Measurements from ENCODE around the gene AKT1. TPM values are rescaled to one million over a fixed set of nuclear protein-coding genes. Genes with fewer than 3 reads are reported as not detected.
A peak's percentile ranks its signal among the peaks of the same experiment; 100 is the strongest.
"Not testable (repeated sequence)": the region's sequence is repeated elsewhere in the genome, so short reads cannot be mapped to it uniquely, and the experiment has no call there.

The AKT1 gene
- total and polyA plus RNA-seq, 2 of the 13 experiments (the other 11 are each of a cell fraction or from before 2014, with no cell fraction given) = 96.2 to 116 TPM

DNA sequence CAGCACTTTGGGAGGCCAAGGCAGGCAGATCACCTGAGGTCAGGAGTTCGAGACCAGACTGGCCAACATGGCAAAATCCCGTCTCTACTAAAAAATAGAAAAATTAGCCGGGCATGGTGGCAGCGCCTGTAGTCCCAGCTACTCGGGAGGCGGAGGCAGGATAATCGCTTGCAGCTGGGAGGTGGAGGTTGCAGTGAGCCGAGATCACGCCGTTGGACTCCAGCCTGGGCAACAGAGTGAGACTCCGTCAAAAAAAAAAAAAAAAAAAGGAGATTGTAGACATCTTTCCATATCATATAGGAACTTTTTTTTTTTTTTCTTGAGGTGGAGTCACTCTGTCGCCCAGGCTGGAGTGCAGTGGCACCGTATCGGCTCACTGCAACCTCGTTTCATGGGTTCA lies 19.2 kb upstream of the AKT1 start:
- H4K20me1 ChIP-seq (ENCODE audit: insufficient read depth, low read length); CTCF ChIA-PET (ENCODE audit: low intra/inter-chr PET ratio, low total read pairs); ATAC-seq; BruUV-seq (replicated peaks); POLR2A ChIA-PET; H3K79me2 ChIP-seq (ENCODE audit: insufficient read depth, low read length); H2AFZ ChIP-seq (ENCODE audit: low read length); H3K9ac ChIP-seq (ENCODE audit: insufficient read depth, low read depth, low read length); intact Hi-C loops (cut with micrococcal nuclease; ENCODE audit: unreplicated experiment); H3K27ac ChIP-seq (ENCODE audit: extremely low read length, insufficient read depth, low read length); FAIRE-seq; H3K36me3 ChIP-seq (replicated peaks in 1 of 2; ENCODE audit: control insufficient read depth in 1 of 2, insufficient read depth in 2 of 2, low read length in 2 of 2); DNase-seq (ENCODE audit: low spot score); H3K27me3 ChIP-seq (ENCODE audit: control insufficient read depth in 1 of 2, insufficient read depth in 2 of 2, low read length in 2 of 2); in situ Hi-C loops (cut with HindIII; ENCODE audit: extremely low pct_ligation_motif_present, low pct_unique_long_range_greater_than_20kb); H3K9me3 ChIP-seq (ENCODE audit: low read length): not testable (repeated sequence)
- H3K4me2 ChIP-seq (ENCODE audit: low read depth, low read length) = peak overlapping the region; percentile 84
- H3K4me3 ChIP-seq (replicated peaks in 1 of 3; ENCODE audit: insufficient read depth in 1 of 3, low read depth in 2 of 3, low read length in 3 of 3) = peak overlapping the region in 2 of 3 experiments; percentile 79 to 80; a peak in 4 of 6 replicates
- H3K4me1 ChIP-seq (ENCODE audit: insufficient read depth, low read length) = peaks cover 31% of the 10 kb centered on the region
- 90% methylated on average over 15 of the region's 15 CpGs for WGBS (ENCODE audit: low lambda C conversion rate)

DNA sequence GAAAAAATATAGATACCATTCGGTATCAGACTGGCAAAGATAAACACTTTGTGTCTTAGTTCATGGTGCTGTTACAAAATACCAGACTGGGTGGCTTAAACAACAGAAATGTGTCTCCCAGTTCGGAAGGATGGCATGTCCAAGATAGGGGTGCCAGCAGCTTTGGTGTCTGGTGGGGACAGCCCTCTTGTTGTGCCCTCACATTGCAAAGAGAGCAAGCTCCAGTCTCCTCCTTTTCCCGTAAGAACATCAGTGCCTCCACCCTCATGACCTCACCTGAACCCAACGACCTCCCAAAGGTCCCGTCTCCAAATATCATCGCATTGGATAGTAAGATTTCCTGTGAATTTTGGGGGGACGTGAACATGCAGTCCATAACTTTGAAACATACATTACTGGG lies 17.7 kb upstream of the AKT1 start:
- H4K20me1 ChIP-seq (ENCODE audit: insufficient read depth, low read length) = no peaks in the 10 kb centered on the region
- H3K9me3 ChIP-seq (ENCODE audit: low read length) = no peaks in the 10 kb centered on the region
- no peak overlapping the region for H3K4me2 ChIP-seq (ENCODE audit: low read depth, low read length)
- H3K4me3 ChIP-seq (replicated peaks in 1 of 3; ENCODE audit: insufficient read depth in 1 of 3, low read depth in 2 of 3, low read length in 3 of 3) = no peak overlapping the region
- ChIA-PET POLR2A (no interaction called here), CTCF (ENCODE audit: low intra/inter-chr PET ratio, low total read pairs) (no interaction called here)
- H3K9ac ChIP-seq (ENCODE audit: insufficient read depth, low read depth, low read length) = no peak overlapping the region
- FAIRE-seq (no peak), ATAC-seq (no peak), DNase-seq (ENCODE audit: low spot score) (no peak)
- 87% methylated on average over 7 of the region's 7 CpGs for WGBS (ENCODE audit: low lambda C conversion rate)
- H3K27me3 ChIP-seq (ENCODE audit: control insufficient read depth in 1 of 2, insufficient read depth in 2 of 2, low read length in 2 of 2) = no peaks in the 10 kb centered on the region
- intact Hi-C loops (cut with micrococcal nuclease; ENCODE audit: unreplicated experiment) = no loop called here
- no peak overlapping the region for H3K27ac ChIP-seq (ENCODE audit: extremely low read length, insufficient read depth, low read length)
- in situ Hi-C loops (cut with HindIII; ENCODE audit: extremely low pct_ligation_motif_present, low pct_unique_long_range_greater_than_20kb) = no loop called here
- no peaks in the 10 kb centered on the region for H3K36me3 ChIP-seq (replicated peaks in 1 of 2; ENCODE audit: control insufficient read depth in 1 of 2, insufficient read depth in 2 of 2, low read length in 2 of 2)
- H3K4me1 ChIP-seq (ENCODE audit: insufficient read depth, low read length) = peaks cover 31% of the 10 kb centered on the region
- H2AFZ ChIP-seq (ENCODE audit: low read length) = no peak overlapping the region
- BruUV-seq (replicated peaks) = no TSS peak
- peaks cover 6% of the 10 kb centered on the region for H3K79me2 ChIP-seq (ENCODE audit: insufficient read depth, low read length)
- TF ChIP-seq XRCC5 (optimal IDR thresholded peaks at IDR 0.05; ENCODE audit: low read length) (no peak), ZNF431 (CRISPR knock-in tag; IDR thresholded peaks at IDR 0.05; ENCODE audit: borderline replicate concordance, low read depth) (no peak), ONECUT2 (CRISPR knock-in tag; IDR thresholded peaks at IDR 0.05) (no peak), ZNF460 (CRISPR knock-in tag; IDR thresholded peaks at IDR 0.05; ENCODE audit: borderline replicate concordance) (no peak), NFE2 (CRISPR knock-in tag; IDR thresholded peaks at IDR 0.05) (no peak), CCAR2 (optimal IDR thresholded peaks at IDR 0.05; ENCODE audit: low read depth, low read length) (no peak), ZBTB3 (CRISPR knock-in tag; IDR thresholded peaks at IDR 0.05; ENCODE audit: borderline replicate concordance, low read depth) (no peak)
- TF ChIP-seq, protein P1, sequence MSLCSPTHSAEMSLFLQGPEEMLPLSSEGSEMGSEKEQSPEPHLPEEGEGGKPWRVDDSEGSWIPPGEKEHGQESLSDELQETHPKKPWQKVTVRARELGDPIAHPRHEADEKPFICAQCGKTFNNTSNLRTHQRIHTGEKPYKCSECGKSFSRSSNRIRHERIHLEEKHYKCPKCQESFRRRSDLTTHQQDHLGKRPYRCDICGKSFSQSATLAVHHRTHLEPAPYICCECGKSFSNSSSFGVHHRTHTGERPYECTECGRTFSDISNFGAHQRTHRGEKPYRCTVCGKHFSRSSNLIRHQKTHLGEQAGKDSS (CRISPR knock-in tag; IDR thresholded peaks at IDR 0.05; ENCODE audit: borderline replicate concordance, low read depth) = no peak
- TF ChIP-seq, protein P2, sequence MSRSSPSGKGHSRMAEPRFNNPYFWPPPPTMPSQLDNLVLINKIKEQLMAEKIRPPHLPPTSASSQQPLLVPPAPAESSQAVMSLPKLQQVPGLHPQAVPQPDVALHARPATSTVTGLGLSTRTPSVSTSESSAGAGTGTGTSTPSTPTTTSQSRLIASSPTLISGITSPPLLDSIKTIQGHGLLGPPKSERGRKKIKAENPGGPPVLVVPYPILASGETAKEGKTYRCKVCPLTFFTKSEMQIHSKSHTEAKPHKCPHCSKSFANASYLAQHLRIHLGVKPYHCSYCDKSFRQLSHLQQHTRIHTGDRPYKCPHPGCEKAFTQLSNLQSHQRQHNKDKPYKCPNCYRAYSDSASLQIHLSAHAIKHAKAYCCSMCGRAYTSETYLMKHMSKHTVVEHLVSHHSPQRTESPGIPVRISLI (CRISPR knock-in tag; IDR thresholded peaks at IDR 0.05; ENCODE audit: borderline replicate concordance) = no peak
- TF ChIP-seq, protein P3, sequence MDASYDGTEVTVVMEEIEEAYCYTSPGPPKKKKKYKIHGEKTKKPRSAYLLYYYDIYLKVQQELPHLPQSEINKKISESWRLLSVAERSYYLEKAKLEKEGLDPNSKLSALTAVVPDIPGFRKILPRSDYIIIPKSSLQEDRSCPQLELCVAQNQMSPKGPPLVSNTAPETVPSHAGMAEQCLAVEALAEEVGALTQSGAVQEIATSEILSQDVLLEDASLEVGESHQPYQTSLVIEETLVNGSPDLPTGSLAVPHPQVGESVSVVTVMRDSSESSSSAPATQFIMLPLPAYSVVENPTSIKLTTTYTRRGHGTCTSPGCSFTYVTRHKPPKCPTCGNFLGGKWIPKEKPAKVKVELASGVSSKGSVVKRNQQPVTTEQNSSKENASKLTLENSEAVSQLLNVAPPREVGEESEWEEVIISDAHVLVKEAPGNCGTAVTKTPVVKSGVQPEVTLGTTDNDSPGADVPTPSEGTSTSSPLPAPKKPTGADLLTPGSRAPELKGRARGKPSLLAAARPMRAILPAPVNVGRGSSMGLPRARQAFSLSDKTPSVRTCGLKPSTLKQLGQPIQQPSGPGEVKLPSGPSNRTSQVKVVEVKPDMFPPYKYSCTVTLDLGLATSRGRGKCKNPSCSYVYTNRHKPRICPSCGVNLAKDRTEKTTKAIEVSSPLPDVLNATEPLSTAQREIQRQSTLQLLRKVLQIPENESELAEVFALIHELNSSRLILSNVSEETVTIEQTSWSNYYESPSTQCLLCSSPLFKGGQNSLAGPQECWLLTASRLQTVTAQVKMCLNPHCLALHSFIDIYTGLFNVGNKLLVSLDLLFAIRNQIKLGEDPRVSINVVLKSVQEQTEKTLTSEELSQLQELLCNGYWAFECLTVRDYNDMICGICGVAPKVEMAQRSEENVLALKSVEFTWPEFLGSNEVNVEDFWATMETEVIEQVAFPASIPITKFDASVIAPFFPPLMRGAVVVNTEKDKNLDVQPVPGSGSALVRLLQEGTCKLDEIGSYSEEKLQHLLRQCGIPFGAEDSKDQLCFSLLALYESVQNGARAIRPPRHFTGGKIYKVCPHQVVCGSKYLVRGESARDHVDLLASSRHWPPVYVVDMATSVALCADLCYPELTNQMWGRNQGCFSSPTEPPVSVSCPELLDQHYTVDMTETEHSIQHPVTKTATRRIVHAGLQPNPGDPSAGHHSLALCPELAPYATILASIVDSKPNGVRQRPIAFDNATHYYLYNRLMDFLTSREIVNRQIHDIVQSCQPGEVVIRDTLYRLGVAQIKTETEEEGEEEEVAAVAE (CRISPR knock-in tag; IDR thresholded peaks at IDR 0.05; ENCODE audit: borderline replicate concordance) = no peak
